ENCODE data around the gene GPR132.

The GPR132 gene

GRCh38 chr14:105100910-105101309 lies 35.7 kb upstream of the GPR132 start:
- H4K20me1 ChIP-seq = peaks cover 0 to 8% (median 0%) of the 10 kb centered on the region in 11 experiments; a peak in 2 of 22 replicates
- peaks cover 41 to 69% (median 60%) of the 10 kb centered on the region in 11 experiments for H3K9me3 ChIP-seq (replicated peaks in 1 of 11)
- H3K4me3 ChIP-seq = 0 out of 20 replicates have a peak overlapping the region, but pooled peaks of 1 of the 10 experiments have one; percentile 4
- no peak overlapping the region for H3K9ac ChIP-seq
- H3K4me1 ChIP-seq = peaks cover 4 to 23% (median 12%) of the 10 kb centered on the region in 10 experiments; a peak in 15 of 20 replicates
- H3K27ac ChIP-seq = no peak overlapping the region
- peaks cover 0 to 61% (median 39%) of the 10 kb centered on the region in 11 experiments; a peak in 17 of 22 replicates for H3K36me3 ChIP-seq
- no peak for TF ChIP-seq Cebpa-rat (IDR thresholded peaks at IDR 0.05)
- no peak overlapping the region for H3K4me2 ChIP-seq
- H3K27me3 ChIP-seq = no peaks in the 10 kb centered on the region

GRCh38 chr14:105099778-105100177 lies 34.5 kb upstream of the GPR132 start:
- H3K36me3 ChIP-seq = peaks cover 0 to 63% (median 39%) of the 10 kb centered on the region in 11 experiments; a peak in 17 of 22 replicates
- H3K27me3 ChIP-seq = no peaks in the 10 kb centered on the region
- no peak overlapping the region for H3K4me2 ChIP-seq
- H3K4me1 ChIP-seq = peaks cover 2 to 25% (median 16%) of the 10 kb centered on the region in 10 experiments; a peak in 16 of 20 replicates
- H3K4me3 ChIP-seq = no peak overlapping the region
- TF ChIP-seq Cebpa-rat (IDR thresholded peaks at IDR 0.05) = no peak
- H3K9me3 ChIP-seq (replicated peaks in 1 of 11) = peaks cover 41 to 65% (median 59%) of the 10 kb centered on the region in 11 experiments
- H4K20me1 ChIP-seq = peaks cover 0 to 8% (median 0%) of the 10 kb centered on the region in 11 experiments; a peak in 3 of 22 replicates
- no peak overlapping the region for H3K27ac ChIP-seq
- no peak overlapping the region for H3K9ac ChIP-seq

- TF ChIP-seq Cebpa-rat (IDR thresholded peaks at IDR 0.05) = no peak
- no peak overlapping the region for H3K4me3 ChIP-seq
- H3K27me3 ChIP-seq = no peaks in the 10 kb centered on the region
- peaks cover 32 to 50% (median 45%) of the 10 kb centered on the region in 11 experiments for H3K9me3 ChIP-seq (replicated peaks in 1 of 11)
- H3K4me2 ChIP-seq = peak overlapping the region in 2 of 11 experiments; percentile 21 to 48; a peak in 1 of 22 replicates
- peaks cover 0 to 16% (median 0%) of the 10 kb centered on the region in 11 experiments; a peak in 5 of 22 replicates for H4K20me1 ChIP-seq
- H3K27ac ChIP-seq = no peak overlapping the region
- peaks cover 11 to 39% (median 26%) of the 10 kb centered on the region in 10 experiments for H3K4me1 ChIP-seq
- H3K36me3 ChIP-seq = peaks cover 0 to 50% (median 36%) of the 10 kb centered on the region in 11 experiments; a peak in 17 of 22 replicates
- no peak overlapping the region for H3K9ac ChIP-seq
These were observed 33.1 kb upstream of the GPR132 start for GRCh38 chr14:105098316-105098715.

- Histone ChIP-seq H3K36me3 (peaks cover 0 to 45% (median 30%) of the 10 kb centered on the region in 11 experiments; a peak in 17 of 22 replicates), H3K9me3 (replicated peaks in 1 of 11) (peaks cover 27 to 45% (median 39%) of the 10 kb centered on the region in 11 experiments), H3K4me2 (peak overlapping the region in 6 of 11 experiments; percentile 21 to 62 (median 42); a peak in 10 of 22 replicates), H3K27me3 (no peaks in the 10 kb centered on the region), H3K4me1 (peaks cover 14 to 43% (median 30%) of the 10 kb centered on the region in 10 experiments), H3K4me3 (no peak overlapping the region), H3K27ac (no peak overlapping the region), H3K9ac (no peak overlapping the region), H4K20me1 (peaks cover 0 to 16% (median 0%) of the 10 kb centered on the region in 11 experiments; a peak in 5 of 22 replicates)
- TF ChIP-seq Cebpa-rat (IDR thresholded peaks at IDR 0.05) = no peak
These were observed 32.5 kb upstream of the GPR132 start for GRCh38 chr14:105097794-105098127.

GRCh38 chr14:105096206-105096875 lies 31.1 kb upstream of the GPR132 start:
- peaks cover 28 to 57% (median 44%) of the 10 kb centered on the region in 10 experiments for H3K4me1 ChIP-seq
- TF ChIP-seq Cebpa-rat (IDR thresholded peaks at IDR 0.05) = no peak
- no peaks in the 10 kb centered on the region for H3K27me3 ChIP-seq

GRCh38 chr14:105095236-105095805 lies 30.1 kb upstream of the GPR132 start:
- Histone ChIP-seq H3K4me2 (peak overlapping the region in 9 of 11 experiments; percentile 5 to 100 (median 99); a peak in 13 of 22 replicates), H3K9ac (no peak overlapping the region), H3K4me3 (no peak overlapping the region), H4K20me1 (peaks cover 0 to 39% (median 16%) of the 10 kb centered on the region in 11 experiments; a peak in 17 of 22 replicates), H3K27me3 (no peaks in the 10 kb centered on the region), H3K27ac (no peak overlapping the region), H3K4me1 (peaks cover 28 to 68% (median 53%) of the 10 kb centered on the region in 10 experiments), H3K9me3 (replicated peaks in 1 of 11) (peaks cover 10 to 20% (median 15%) of the 10 kb centered on the region in 11 experiments), H3K36me3 (peaks cover 0 to 20% (median 13%) of the 10 kb centered on the region in 11 experiments; a peak in 16 of 22 replicates)
- TF ChIP-seq Cebpa-rat (IDR thresholded peaks at IDR 0.05) = no peak

More at GRCh38 chr14:105096206-105096875, 31.1 kb upstream of the GPR132 start:
- Histone ChIP-seq H3K9me3 (replicated peaks in 1 of 11) (peaks cover 21 to 30% (median 25%) of the 10 kb centered on the region in 11 experiments), H4K20me1 (peaks cover 0 to 30% (median 8%) of the 10 kb centered on the region in 11 experiments; a peak in 14 of 22 replicates), H3K9ac (no peak overlapping the region), H3K4me3 (no peak overlapping the region), H3K4me2 (no peak overlapping the region), H3K36me3 (peaks cover 0 to 30% (median 24%) of the 10 kb centered on the region in 11 experiments; a peak in 17 of 22 replicates), H3K27ac (no peak overlapping the region)

GRCh38 chr14:105094193-105094907 lies 29.1 kb upstream of the GPR132 start:
- Histone ChIP-seq H3K4me3 (peak overlapping the region; percentile 62 to 79 (median 72)), H3K9me3 (replicated peaks in 1 of 11) (peaks cover under 1 to 11% (median 5%) of the 10 kb centered on the region in 11 experiments; a peak in 19 of 22 replicates), H4K20me1 (peaks cover 0 to 49% (median 23%) of the 10 kb centered on the region in 11 experiments; a peak in 19 of 22 replicates), H3K4me1 (peaks cover 28 to 77% (median 63%) of the 10 kb centered on the region in 10 experiments), H3K9ac (peak overlapping the region; percentile 74 to 84 (median 81); a peak in 21 of 22 replicates), H3K36me3 (peaks cover 0 to 11% (median 5%) of the 10 kb centered on the region in 11 experiments; a peak in 11 of 22 replicates), H3K27me3 (no peaks in the 10 kb centered on the region), H3K27ac (peak overlapping the region in 8 of 11 experiments; percentile 56 to 77 (median 74); a peak in 15 of 22 replicates), H3K4me2 (peak overlapping the region; percentile 92 to 100 (median 98))
- no peak for TF ChIP-seq Cebpa-rat (IDR thresholded peaks at IDR 0.05)
